Bone marrow (tissue), 2 donors: ENCODE results near the gene FBXW7.

ENCODE experiments used
- DNase-seq, 2 donors: peaks; one replicate each; lab custom pipeline; 2025; lab: John Stamatoyannopoulos, UW

FBXW7 gene

GRCh38 chr4:152427981-152428380 is 107.9 kb downstream of the FBXW7 start:
- no peak for DNase-seq

GRCh38 chr4:152424977-152425376 is 110.9 kb downstream of the FBXW7 start:
- no peak for DNase-seq

- no peak for DNase-seq
Observed at GRCh38 chr4:152424396-152424795, 111.5 kb downstream of the FBXW7 start.

GRCh38 chr4:152422817-152423320 is 113.0 kb downstream of the FBXW7 start:
- no peak for DNase-seq

- DNase-seq = no peak
Observed at GRCh38 chr4:152421576-152421975, 114.3 kb downstream of the FBXW7 start.

- no peak for DNase-seq
Observed at GRCh38 chr4:152419809-152420208, 116.1 kb downstream of the FBXW7 start.

- no peak for DNase-seq
Observed at GRCh38 chr4:152417673-152418072, 118.2 kb downstream of the FBXW7 start.

- no peak for DNase-seq
Observed at GRCh38 chr4:152415980-152416379, 119.9 kb downstream of the FBXW7 start.

GRCh38 chr4:152408514-152409327 is 127.2 kb downstream of the FBXW7 start:
- no peak for DNase-seq

GRCh38 chr4:152401424-152401823 is 134.5 kb downstream of the FBXW7 start:
- no peak for DNase-seq

GRCh38 chr4:152399246-152399645 is 136.6 kb downstream of the FBXW7 start:
- peak in 1 of 2 donors; percentile 59 for DNase-seq

- no peak for DNase-seq
Observed at GRCh38 chr4:152398060-152398459, 137.8 kb downstream of the FBXW7 start.

- DNase-seq = no peak
Observed at GRCh38 chr4:152394791-152395190, 141.1 kb downstream of the FBXW7 start.

GRCh38 chr4:152392079-152392478 is 143.8 kb downstream of the FBXW7 start:
- DNase-seq = no peak

GRCh38 chr4:152390216-152390615 is 145.7 kb downstream of the FBXW7 start:
- DNase-seq = no peak

- DNase-seq = no peak
Observed at GRCh38 chr4:152389359-152389758, 146.5 kb downstream of the FBXW7 start.

GRCh38 chr4:152385551-152385950 is 150.3 kb downstream of the FBXW7 start:
- no peak for DNase-seq

GRCh38 chr4:152382057-152382785 is 153.7 kb downstream of the FBXW7 start:
- DNase-seq = no peak

GRCh38 chr4:152380919-152381318 is 155.0 kb downstream of the FBXW7 start:
- DNase-seq = no peak

- no peak for DNase-seq
Observed at GRCh38 chr4:152380185-152380584, 155.7 kb downstream of the FBXW7 start.

GRCh38 chr4:152374606-152375285 is 161.1 kb downstream of the FBXW7 start:
- no peak for DNase-seq

- DNase-seq = no peak
Observed at GRCh38 chr4:152374153-152374552, 161.7 kb downstream of the FBXW7 start.

GRCh38 chr4:152372444-152372843 is 163.4 kb downstream of the FBXW7 start:
- no peak for DNase-seq
